H1 (cell line): ENCODE data around the gene VWA5A. TPM values are rescaled to one million over a fixed set of nuclear protein-coding genes. Genes with fewer than 3 reads are reported as not detected.

Experiments used
- CTCF ChIA-PET: fragments of 300-600 bp; sonication (Branson Sonifier 250); formaldehyde crosslinking; loops from one replicate; lab custom pipeline; 2021; ENCODE audit not compliant: partially characterized antibody; lab: Charles Lee
- POLR2A ChIA-PET: fragments of 300-600 bp; sonication (Branson Sonifier 250); formaldehyde crosslinking; loops from one replicate; lab custom pipeline; 2021; ENCODE audit warnings: inconsistent platforms; ENCODE audit not compliant: partially characterized antibody; lab: Charles Lee
- DNase-seq, 2 experiments: peaks; one replicate each; pipeline versions ENCODE4 v3.0.0 to v3.0.0-alpha.2; 2010 to 2022; ENCODE audit warnings: low spot score in 2 of 2, low read depth in 1 of 2, mixed read lengths in 1 of 2
- FAIRE-seq: peaks from 2 replicates; lab custom pipeline; 2011; peaks lifted over from hg19 to GRCh38; lab: Jason Lieb, UNC
- H2AFZ ChIP-seq: 2 replicates; pipeline ENCODE4 v1.8.1; 2012; ENCODE audit warnings: low read length, inconsistent platforms
- H2AK5ac ChIP-seq: 2 replicates; pipeline ENCODE4 v1.6.1; 2013; ENCODE audit warnings: low read depth, low read length
- H2BK120ac ChIP-seq: replicated peaks from 2 replicates; pipeline ENCODE3; 2013; ENCODE audit warnings: low read depth, low read length, inconsistent platforms
- H2BK12ac ChIP-seq: 2 replicates; pipeline ENCODE4 v1.6.1; 2013; ENCODE audit warnings: low read depth, low read length
- H2BK15ac ChIP-seq: 2 replicates; pipeline ENCODE4 v1.6.1; 2013; ENCODE audit warnings: low read length
- H2BK20ac ChIP-seq: 2 replicates; pipeline ENCODE4 v1.6.1; 2013; ENCODE audit warnings: low read length
- H2BK5ac ChIP-seq: 2 replicates; pipeline ENCODE4 v1.6.1; 2013; ENCODE audit warnings: low read depth, low read length
- H3K14ac ChIP-seq: 2 replicates; pipeline ENCODE4 v1.6.1; 2013; ENCODE audit warnings: inconsistent platforms; ENCODE audit not compliant: insufficient read length
- H3K18ac ChIP-seq: 2 replicates; pipeline ENCODE4 v1.6.1; 2013; ENCODE audit warnings: low read length; ENCODE audit errors: extremely low read depth
- H3K23ac ChIP-seq: 2 replicates; pipeline ENCODE4 v1.6.1; 2013; ENCODE audit warnings: inconsistent platforms; ENCODE audit not compliant: insufficient read length
- H3K23me2 ChIP-seq: 2 replicates; pipeline ENCODE4 v1.6.1; 2013; ENCODE audit warnings: low read depth, low read length
- H3K27ac ChIP-seq: 2 replicates; pipeline ENCODE4 v1.6.1; 2011; ENCODE audit warnings: low read depth, low read length, inconsistent platforms
- H3K27me3 ChIP-seq, 4 experiments: replicated peaks in 1 of 4; 1 replicate in 1 of 4; 2 replicates in 3 of 4; pipeline versions ENCODE4 v1.6.1 to v1.8.1; 2011 to 2013; ENCODE audit warnings: low read length in 3 of 4, mild to moderate bottlenecking in 3 of 4, inconsistent platforms in 2 of 4, mixed read lengths in 2 of 4, moderate library complexity in 1 of 4; ENCODE audit not compliant: control insufficient read depth in 3 of 4, insufficient read depth in 3 of 4; ENCODE audit errors: extremely low read depth in 1 of 4
- H3K36me3 ChIP-seq, 4 experiments: 2 replicates each; pipeline versions ENCODE4 v1.6.1 to v1.8.1; 2011 to 2013; ENCODE audit warnings: mild to moderate bottlenecking in 4 of 4, low read length in 3 of 4, moderate library complexity in 2 of 4, control low read depth in 1 of 4, inconsistent platforms in 1 of 4; ENCODE audit not compliant: insufficient read depth in 4 of 4, control insufficient read depth in 2 of 4
- H3K4ac ChIP-seq: replicated peaks from 2 replicates; pipeline ENCODE3; 2013; ENCODE audit warnings: low read length, low read depth, mixed read lengths, inconsistent platforms; ENCODE audit not compliant: insufficient read length
- H3K4me1 ChIP-seq, 4 experiments: replicated peaks in 1 of 4; 1 replicate in 1 of 4; 2 replicates in 3 of 4; pipeline versions ENCODE4 v1.6.1 to v1.8.1; 2011 to 2013; ENCODE audit warnings: low read length in 3 of 4, inconsistent platforms in 2 of 4, mixed read lengths in 1 of 4; ENCODE audit not compliant: insufficient read depth in 4 of 4, control insufficient read depth in 3 of 4
- H3K4me2 ChIP-seq, 2 experiments: 2 replicates each; pipeline versions ENCODE4 v1.6.1 to v1.8.1; 2011 to 2013; ENCODE audit warnings: low read depth in 2 of 2, low read length in 2 of 2, control low read depth in 1 of 2, inconsistent platforms in 1 of 2, mild to moderate bottlenecking in 1 of 2; ENCODE audit not compliant: insufficient read depth in 1 of 2
- H3K4me3 ChIP-seq, 4 experiments: fragments of 200-600, 300-600 bp in 1 of 4; sonication (generic), shearing (Covaris generic), sonication (Bioruptor Twin) in 1 of 4; 2 replicates each; pipeline versions ENCODE4 v1.5.1 to v1.8.1; 2011 to 2016; ENCODE audit warnings: low read length in 4 of 4, low read depth in 3 of 4, control low read depth in 2 of 4, inconsistent platforms in 2 of 4, mild to moderate bottlenecking in 2 of 4, mixed read lengths in 1 of 4, moderate library complexity in 1 of 4; ENCODE audit not compliant: insufficient read depth in 2 of 4; ENCODE audit errors: extremely low read depth in 1 of 4
- H3K56ac ChIP-seq: replicated peaks from 2 replicates; pipeline ENCODE3; 2013; ENCODE audit warnings: low read depth, mild to moderate bottlenecking, mixed read lengths, low read length, inconsistent platforms; ENCODE audit not compliant: insufficient read length
- H3K79me1 ChIP-seq: 2 replicates; pipeline ENCODE4 v1.6.1; 2013; ENCODE audit warnings: low read depth, low read length, control low read depth
- H3K79me2 ChIP-seq, 2 experiments: 2 replicates each; pipeline versions ENCODE4 v1.6.1 to v1.8.1; 2012 to 2013; ENCODE audit warnings: low read length in 2 of 2, mild to moderate bottlenecking in 2 of 2, inconsistent platforms in 1 of 2; ENCODE audit not compliant: insufficient read depth in 2 of 2, control insufficient read depth in 1 of 2
- H3K9ac ChIP-seq, 4 experiments: replicated peaks in 1 of 4; 1 replicate in 1 of 4; 2 replicates in 3 of 4; pipeline versions ENCODE4 v1.6.1 to v1.8.1; 2011 to 2013; ENCODE audit warnings: low read depth in 3 of 4, low read length in 3 of 4, control low read depth in 2 of 4, mild to moderate bottlenecking in 2 of 4, moderate library complexity in 2 of 4, inconsistent platforms in 1 of 4; ENCODE audit errors: extremely low read depth in 1 of 4
- H3K9me3 ChIP-seq, 2 experiments: 2 replicates each; pipeline versions ENCODE4 v1.6.1 to v1.8.1; 2012 to 2013; ENCODE audit warnings: mild to moderate bottlenecking in 2 of 2, moderate library complexity in 2 of 2, control low read depth in 1 of 2, inconsistent platforms in 1 of 2, low read depth in 1 of 2, low read length in 1 of 2, mixed read lengths in 1 of 2; ENCODE audit not compliant: insufficient read depth in 2 of 2
- H4K20me1 ChIP-seq, 2 experiments: replicated peaks in 1 of 2; 2 replicates each; pipeline versions ENCODE3 to v1.8.1; 2011 to 2013; ENCODE audit warnings: inconsistent platforms in 2 of 2, low read length in 2 of 2, mild to moderate bottlenecking in 1 of 2; ENCODE audit not compliant: insufficient read depth in 2 of 2, control insufficient read depth in 1 of 2
- H4K5ac ChIP-seq: 2 replicates; pipeline ENCODE4 v1.6.1; 2013; ENCODE audit warnings: low read length, low read depth, mixed read lengths, inconsistent platforms; ENCODE audit not compliant: insufficient read length
- H4K8ac ChIP-seq: 2 replicates; pipeline ENCODE4 v1.8.0; 2013; ENCODE audit warnings: mild to moderate bottlenecking, moderate library complexity, low read length, inconsistent platforms; ENCODE audit not compliant: insufficient read depth; ENCODE audit errors: extremely low read depth
- H4K91ac ChIP-seq: replicated peaks from 2 replicates; pipeline ENCODE3; 2013; ENCODE audit warnings: low read length, mixed read lengths, inconsistent platforms; ENCODE audit not compliant: insufficient read length
- BACH1 ChIP-seq: IDR thresholded peaks from 2 replicates; pipeline ENCODE4 v1.6.1; 2012; ENCODE audit warnings: low read length, improper control_type of control experiment
- CHD1 ChIP-seq: IDR thresholded peaks from 2 replicates; pipeline ENCODE4 v1.6.1; 2012; ENCODE audit warnings: low read depth, low read length, improper control_type of control experiment
- EGR1 ChIP-seq: IDR thresholded peaks from 2 replicates; pipeline ENCODE4 v1.6.1; 2011; ENCODE audit warnings: low read depth, low read length, borderline replicate concordance
- HDAC6 ChIP-seq: IDR thresholded peaks from one replicate; pipeline ENCODE4 v1.7.1; 2012; ENCODE audit warnings: low read depth, mild to moderate bottlenecking, inconsistent platforms, low read length, moderate library complexity
- JUND ChIP-seq: IDR thresholded peaks from 2 replicates; pipeline ENCODE4 v1.6.1; 2011; ENCODE audit warnings: mild to moderate bottlenecking, improper control_type of control experiment, low read length
- KDM1A ChIP-seq: fragments of 200-600, 300-600 bp; sonication (generic); IDR thresholded peaks from 2 replicates; pipeline ENCODE4 v1.7.1; 2016; ENCODE audit warnings: mild to moderate bottlenecking, low read length, borderline replicate concordance
- MAFK ChIP-seq: IDR thresholded peaks from 2 replicates; pipeline ENCODE4 v1.6.1; 2012; ENCODE audit warnings: low read depth, mild to moderate bottlenecking, improper control_type of control experiment, low read length
- NANOG ChIP-seq: IDR thresholded peaks from 2 replicates; pipeline ENCODE4 v1.6.1; 2011; ENCODE audit warnings: low read length, low read depth, mild to moderate bottlenecking, inconsistent platforms; ENCODE audit not compliant: insufficient read depth, poor library complexity, severe bottlenecking
- POU5F1 ChIP-seq: IDR thresholded peaks from 2 replicates; pipeline ENCODE4 v1.6.1; 2011; ENCODE audit warnings: low read depth, mild to moderate bottlenecking, low read length, moderate library complexity
- RBBP5 ChIP-seq: IDR thresholded peaks from 2 replicates; pipeline ENCODE4 v1.7.1; 2012; ENCODE audit warnings: low read depth, mild to moderate bottlenecking, inconsistent platforms, low read length, moderate library complexity, borderline replicate concordance
- RXRA ChIP-seq: IDR thresholded peaks from 2 replicates; pipeline ENCODE4 v1.6.1; 2011; ENCODE audit warnings: low read depth, mild to moderate bottlenecking, low read length, moderate library complexity; ENCODE audit not compliant: insufficient read depth
- SRF ChIP-seq: IDR thresholded peaks from 2 replicates; pipeline ENCODE4 v1.6.1; 2011; ENCODE audit warnings: mild to moderate bottlenecking, low read depth, low read length, moderate library complexity
- TCF12 ChIP-seq: IDR thresholded peaks from 2 replicates; pipeline ENCODE4 v1.6.1; 2011; ENCODE audit warnings: low read depth, mild to moderate bottlenecking, low read length
- WGBS, 2 experiments: shearing (Covaris generic) in 1 of 2; methylation state at CpG; one replicate each; pipeline versions ENCODE4 v1.1.6 to v1.1.7; 2013 to 2015; ENCODE audit warnings: low lambda C conversion rate in 2 of 2, mixed read lengths in 2 of 2, inconsistent platforms in 1 of 2, low coverage in 1 of 2, missing lambda C conversion rate in 1 of 2; ENCODE audit not compliant: insufficient replicate concordance in 2 of 2, insufficient coverage in 1 of 2, insufficient read length in 1 of 2; ENCODE audit errors: extremely low coverage in 1 of 2, missing lambda C conversion rate in 1 of 2; 5-methylcytosine and 5-hydroxymethylcytosine counted together
- polyA plus RNA-seq, 7 experiments: library from polyadenylated mRNA; depleted of rRNA in 3 of 7; stranded (reverse) in 5 of 7; unstranded in 2 of 7; fragments of >200 nt in 5 of 7; fragments of 200-250 nt in 2 of 7; gene quantifications; 1 replicate in 5 of 7; 2 replicates in 1 of 7; 4 replicates in 1 of 7; pipeline versions ENCODE4 v1.2.1 to v1.2.3, GENCODE V29; 2011 to 2013; ENCODE audit warnings: missing spikeins in 2 of 7, mixed read lengths in 2 of 7
- total RNA-seq: library from RNA; stranded (reverse); fragmentation: NEBNext Ultra II Directional; extraction: Animal tissue kit (Norgen Biotek cat#: 25700); gene quantifications from 2 replicates; pipeline ENCODE4 v1.2.1, GENCODE V29; 2021

The VWA5A gene
- total and polyA plus RNA-seq, 2 of the 8 experiments (the other 6 are each of a cell fraction or from before 2014, with no cell fraction given) = 12.5 to 20.4 TPM

DNA sequence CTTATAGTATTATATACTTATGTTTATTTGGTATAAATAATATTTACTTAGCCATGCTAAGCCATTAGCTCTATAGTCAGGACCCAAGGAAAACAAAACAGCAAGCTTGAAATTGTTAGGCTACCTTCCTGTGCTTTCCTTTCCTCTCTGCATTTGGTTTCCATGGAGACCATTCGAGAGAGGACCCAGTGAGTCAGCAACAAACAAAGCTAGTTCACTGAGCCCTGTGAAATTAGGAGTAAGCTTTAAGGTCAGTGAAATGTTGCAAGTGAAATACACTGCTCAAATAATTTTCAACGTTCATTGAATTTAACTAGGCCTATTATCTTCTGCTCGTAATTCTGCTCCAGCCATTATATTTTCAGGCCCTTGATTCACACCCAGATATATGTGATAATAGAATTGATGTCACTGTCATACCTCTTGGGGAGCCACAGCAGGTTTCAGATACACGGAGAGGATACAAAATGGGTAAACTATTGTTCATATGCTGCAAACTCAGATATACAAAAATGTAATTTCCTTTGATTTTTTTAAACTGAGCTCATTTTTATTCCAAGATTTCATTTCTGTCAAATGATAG is 58.8 kb downstream of the VWA5A start:
- Histone ChIP-seq H3K56ac (no peak overlapping the region), H4K91ac (no peak overlapping the region), H2AFZ (no peak overlapping the region), H4K20me1 (peaks cover 0 to 1% of the 10 kb centered on the region in 2 experiments), H2AK5ac (no peak overlapping the region), H3K23me2 (no peaks in the 10 kb centered on the region), H4K5ac (no peak overlapping the region), H2BK120ac (no peak overlapping the region), H3K18ac (no peak overlapping the region), H3K79me2 (no peaks in the 10 kb centered on the region), H3K36me3 (no peaks in the 10 kb centered on the region), H3K9me3 (peaks cover 0 to 9% of the 10 kb centered on the region in 2 experiments; a peak in 1 of 4 replicates), H3K4me1 (peaks cover 0 to 3% (median 2%) of the 10 kb centered on the region in 4 experiments; a peak in 1 of 7 replicates), H2BK15ac (no peak overlapping the region), H3K27ac (no peak overlapping the region), H4K8ac (no peak overlapping the region), H3K14ac (no peak overlapping the region), H3K9ac (no peak overlapping the region), H3K23ac (no peak overlapping the region), H3K27me3 (peaks cover 6 to 19% (median 11%) of the 10 kb centered on the region in 4 experiments; a peak in 5 of 7 replicates), H2BK20ac (no peak overlapping the region), H3K79me1 (no peaks in the 10 kb centered on the region), H3K4me3 (no peak overlapping the region), H2BK12ac (no peak overlapping the region), H3K4ac (no peak overlapping the region), H3K4me2 (peak overlapping the region in 1 of 2 experiments; percentile 4; a peak in 2 of 4 replicates), H2BK5ac (no peak overlapping the region)
- ChIA-PET CTCF (interaction anchor here (0.8 to 2.4 kb wide), 9 partner anchors 10 to 534 kb away, joined by 3 to 8 read pairs (median 4); no protein-coding TSS in a partner anchor), POLR2A (no interaction called here)
- DNase-seq (no peak), FAIRE-seq (peak; percentile 97)
- 25% methylated on average over 4 of the region's 4 CpGs; no CpG with 5 or more reads in 1 of the 2 experiments for WGBS, 2 experiments
- TF ChIP-seq HDAC6 = no peak
- TF ChIP-seq CHD1 = no peak
- TF ChIP-seq POU5F1 = no peak
- no peak for TF ChIP-seq NANOG
- TF ChIP-seq BACH1 = peak; percentile 73
- TF ChIP-seq RBBP5 = no peak
- TF ChIP-seq SRF = no peak
- TF ChIP-seq EGR1 = no peak
- TF ChIP-seq KDM1A = no peak
- 0 out of 2 replicates have a peak, but pooled peaks have one; percentile 22 for TF ChIP-seq JUND
- TF ChIP-seq MAFK = peak; percentile 60; the same call in 1 of the 2 replicates
- TF ChIP-seq RXRA = no peak
- TF ChIP-seq TCF12 = no peak
